ENCODE data around the gene DNAI1. TPM values are rescaled to one million over a fixed set of nuclear protein-coding genes. Genes with fewer than 3 reads are reported as not detected.

The DNAI1 gene
- total and polyA plus RNA-seq, 10 of the 15 experiments (the other 5 are each of a cell fraction or from before 2014, with no cell fraction given), result not detected

DNA sequence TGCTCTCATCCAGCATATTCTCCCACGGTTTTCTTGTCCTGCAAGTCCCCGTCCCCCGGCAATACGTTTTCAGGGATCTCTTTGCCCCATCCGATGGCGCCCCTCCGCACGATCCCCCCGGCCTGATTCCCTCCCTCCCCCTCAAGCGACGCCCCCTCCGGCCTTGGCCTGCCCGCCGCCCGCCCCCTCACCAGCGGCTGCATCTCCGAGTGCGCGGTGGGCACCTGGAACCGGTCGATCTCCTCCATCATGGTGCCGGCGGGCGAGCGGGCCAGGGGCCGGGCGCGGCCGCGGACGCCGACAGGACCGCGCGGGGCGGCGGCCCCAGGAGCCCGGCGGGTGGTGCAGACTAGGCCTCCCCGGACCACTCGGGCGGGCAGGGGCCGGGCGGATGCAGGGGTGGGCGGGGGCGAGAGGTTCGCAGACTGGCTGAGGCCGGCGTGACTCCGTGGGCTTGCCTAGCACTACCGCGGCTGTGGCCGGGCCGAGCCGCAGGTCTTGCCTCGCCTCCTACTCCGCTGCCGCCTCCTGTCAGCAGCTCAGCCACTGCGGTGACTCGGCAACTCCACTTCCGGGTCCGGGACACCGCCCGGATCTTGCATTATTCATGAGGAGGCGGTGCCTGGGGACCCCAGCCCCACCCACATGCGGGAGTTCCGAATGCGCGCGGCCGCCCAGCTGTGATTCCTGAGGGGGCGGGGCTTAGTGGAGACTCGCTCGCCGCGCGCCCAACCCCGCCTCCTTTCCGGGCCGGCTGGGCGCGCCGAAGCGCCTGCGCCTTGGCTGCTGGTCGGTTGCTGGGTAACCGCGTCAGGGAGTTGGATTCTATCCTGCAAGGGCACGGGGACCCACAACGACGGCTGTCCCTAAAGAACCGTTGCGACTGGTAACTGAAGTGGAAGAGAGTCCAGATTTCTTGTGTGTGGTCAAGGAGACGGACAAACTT, at the start of gene DNAI1, which contains the start of gene FAM219A (continued):
- TF ChIP-seq NR2F1 (conservative IDR thresholded peaks at IDR 0.05) (no peak), SREBF2 (IDR thresholded peaks at IDR 0.05; ENCODE audit: low read length) (no peak), FOXK2 (IDR thresholded peaks at IDR 0.05) (no peak), HDGF (IDR thresholded peaks at IDR 0.05) (peak; percentile 82), CHD2 (IDR thresholded peaks at IDR 0.05; ENCODE audit: borderline replicate concordance, low read depth, low read length) (no peak), KLF5 (IDR thresholded peaks at IDR 0.05; ENCODE audit: partially characterized antibody) (no peak), NR2C2 (IDR thresholded peaks at IDR 0.05; ENCODE audit: borderline replicate concordance, control insufficient read depth, insufficient read length, low read depth) (no peak), TCF7 (IDR thresholded peaks at IDR 0.05; ENCODE audit: borderline replicate concordance) (no peak), MEF2A (IDR thresholded peaks at IDR 0.05; ENCODE audit: insufficient read depth, low read depth, low read length) (no peak), USF1 (IDR thresholded peaks at IDR 0.05; ENCODE audit: borderline replicate concordance, extremely low read length, insufficient read depth, low read depth, low read length) (no peak), NFXL1 (IDR thresholded peaks at IDR 0.05; ENCODE audit: borderline replicate concordance) (no peak), MYC (IDR thresholded peaks at IDR 0.05; ENCODE audit: insufficient read depth, insufficient read length, insufficient replicate concordance, low read length, severe bottlenecking) (no peak), CREM (IDR thresholded peaks at IDR 0.05; ENCODE audit: low read depth) (no peak), ZBTB4 (CRISPR knock-in tag; IDR thresholded peaks at IDR 0.05) (no peak), E4F1 (IDR thresholded peaks at IDR 0.05; ENCODE audit: borderline replicate concordance, partially characterized antibody) (peak; percentile 75), TBL1XR1 (IDR thresholded peaks at IDR 0.05; ENCODE audit: low read depth, low read length) (no peak), RUNX3 (IDR thresholded peaks at IDR 0.05; ENCODE audit: low read length) (peak; percentile 58)
- TF ChIP-seq, protein P1, sequence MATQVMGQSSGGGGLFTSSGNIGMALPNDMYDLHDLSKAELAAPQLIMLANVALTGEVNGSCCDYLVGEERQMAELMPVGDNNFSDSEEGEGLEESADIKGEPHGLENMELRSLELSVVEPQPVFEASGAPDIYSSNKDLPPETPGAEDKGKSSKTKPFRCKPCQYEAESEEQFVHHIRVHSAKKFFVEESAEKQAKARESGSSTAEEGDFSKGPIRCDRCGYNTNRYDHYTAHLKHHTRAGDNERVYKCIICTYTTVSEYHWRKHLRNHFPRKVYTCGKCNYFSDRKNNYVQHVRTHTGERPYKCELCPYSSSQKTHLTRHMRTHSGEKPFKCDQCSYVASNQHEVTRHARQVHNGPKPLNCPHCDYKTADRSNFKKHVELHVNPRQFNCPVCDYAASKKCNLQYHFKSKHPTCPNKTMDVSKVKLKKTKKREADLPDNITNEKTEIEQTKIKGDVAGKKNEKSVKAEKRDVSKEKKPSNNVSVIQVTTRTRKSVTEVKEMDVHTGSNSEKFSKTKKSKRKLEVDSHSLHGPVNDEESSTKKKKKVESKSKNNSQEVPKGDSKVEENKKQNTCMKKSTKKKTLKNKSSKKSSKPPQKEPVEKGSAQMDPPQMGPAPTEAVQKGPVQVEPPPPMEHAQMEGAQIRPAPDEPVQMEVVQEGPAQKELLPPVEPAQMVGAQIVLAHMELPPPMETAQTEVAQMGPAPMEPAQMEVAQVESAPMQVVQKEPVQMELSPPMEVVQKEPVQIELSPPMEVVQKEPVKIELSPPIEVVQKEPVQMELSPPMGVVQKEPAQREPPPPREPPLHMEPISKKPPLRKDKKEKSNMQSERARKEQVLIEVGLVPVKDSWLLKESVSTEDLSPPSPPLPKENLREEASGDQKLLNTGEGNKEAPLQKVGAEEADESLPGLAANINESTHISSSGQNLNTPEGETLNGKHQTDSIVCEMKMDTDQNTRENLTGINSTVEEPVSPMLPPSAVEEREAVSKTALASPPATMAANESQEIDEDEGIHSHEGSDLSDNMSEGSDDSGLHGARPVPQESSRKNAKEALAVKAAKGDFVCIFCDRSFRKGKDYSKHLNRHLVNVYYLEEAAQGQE (IDR thresholded peaks at IDR 0.05; ENCODE audit: low read depth, low read length), result no peak

All from GM12878 (cell line).